HG03521 (cell line): ENCODE results near the gene FEZF2.
A peak's percentile ranks its signal among the peaks of the same experiment; 100 is the strongest.

Experiments
- ATAC-seq: cut with Tn5 transposase; IDR thresholded peaks from one replicate; pipeline ENCODE4 v1.9.1; 2021; ENCODE audit warnings: mild to moderate bottlenecking, moderate library complexity; ENCODE audit not compliant: unreplicated experiment

Gene FEZF2

GRCh38 chr3:62373714-62374333 lies 474 bp upstream of the FEZF2 start:
- ATAC-seq: no peak

- ATAC-seq: no peak
These were observed 719 bp downstream of the FEZF2 start for GRCh38 chr3:62372621-62373041.

- ATAC-seq: no peak
These were observed 1.4 kb downstream of the FEZF2 start for GRCh38 chr3:62371720-62372591.

- no peak for ATAC-seq
These were observed 2.3 kb downstream of the FEZF2 start for GRCh38 chr3:62370858-62371719.

GRCh38 chr3:62370112-62370857 lies 3.1 kb downstream of the FEZF2 start:
- ATAC-seq: no peak

GRCh38 chr3:62369476-62369743 lies 3.9 kb downstream of the FEZF2 start:
- no peak for ATAC-seq

GRCh38 chr3:62368705-62369475 lies 4.5 kb downstream of the FEZF2 start:
- ATAC-seq: no peak

- no peak for ATAC-seq
These were observed 5.1 kb downstream of the FEZF2 start for GRCh38 chr3:62368290-62368704.

GRCh38 chr3:62367763-62368195 lies 5.6 kb downstream of the FEZF2 start:
- no peak for ATAC-seq

- ATAC-seq: no peak
These were observed 7.2 kb downstream of the FEZF2 start for GRCh38 chr3:62366126-62366484.

- ATAC-seq: no peak
These were observed 7.8 kb downstream of the FEZF2 start for GRCh38 chr3:62365391-62366125.

GRCh38 chr3:62364191-62364590 lies 9.2 kb downstream of the FEZF2 start:
- no peak for ATAC-seq

GRCh38 chr3:62363275-62363674 lies 10.1 kb downstream of the FEZF2 start:
- ATAC-seq: no peak

- no peak for ATAC-seq
These were observed 11.5 kb downstream of the FEZF2 start for GRCh38 chr3:62361824-62362223.

GRCh38 chr3:62361261-62361660 lies 12.1 kb downstream of the FEZF2 start:
- ATAC-seq: peak; percentile 83

- no peak for ATAC-seq
These were observed 13.8 kb downstream of the FEZF2 start for GRCh38 chr3:62359531-62359930.

- no peak for ATAC-seq
These were observed 17.0 kb downstream of the FEZF2 start for GRCh38 chr3:62356356-62356755.

GRCh38 chr3:62355703-62356102 lies 17.6 kb downstream of the FEZF2 start:
- ATAC-seq: no peak

- ATAC-seq: no peak
These were observed 29.6 kb downstream of the FEZF2 start for GRCh38 chr3:62343755-62344154.

- no peak for ATAC-seq
These were observed 38.2 kb downstream of the FEZF2 start for GRCh38 chr3:62335196-62335595.
